Kidney (tissue), 14 donors: Measurements from ENCODE around the gene SDK1. TPM values are rescaled to one million over a fixed set of nuclear protein-coding genes. Genes with fewer than 3 reads are reported as not detected.

Experiments
- DNase-seq, 5 donors: peaks; one replicate each; pipeline ENCODE4 v3.0.0-alpha.2; 2013 to 2020
- FAIRE-seq: peaks from 2 replicates; lab custom pipeline; 2012; peaks lifted over from hg19 to GRCh38; lab: Jason Lieb, UNC
- H3K27ac ChIP-seq, 2 donors: one replicate each; pipeline ENCODE4 v1.7.0; 2013; ENCODE audit warnings: low read depth in 2 of 2, low read length in 2 of 2, inconsistent platforms in 1 of 2
- H3K27me3 ChIP-seq: one replicate; pipeline ENCODE4 v1.7.1; 2013; ENCODE audit warnings: low read length, inconsistent platforms; ENCODE audit not compliant: control insufficient read depth, insufficient read depth
- H3K36me3 ChIP-seq, 3 donors: one replicate each; pipeline versions ENCODE4 v1.7.0 to v1.7.1; 2013; ENCODE audit warnings: low read length in 3 of 3, control low read depth in 1 of 3, inconsistent platforms in 1 of 3; ENCODE audit not compliant: insufficient read depth in 3 of 3, control insufficient read depth in 2 of 3
- H3K4me1 ChIP-seq, 3 donors: one replicate each; pipeline versions ENCODE4 v1.7.0 to v1.7.1; 2013; ENCODE audit warnings: low read length in 3 of 3, inconsistent platforms in 1 of 3, low read depth in 1 of 3; ENCODE audit not compliant: control insufficient read depth in 2 of 3, insufficient read depth in 2 of 3
- H3K4me3 ChIP-seq, 3 donors: one replicate each; pipeline versions ENCODE4 v1.7.0 to v1.8.1; 2013; ENCODE audit warnings: low read length in 3 of 3, control low read depth in 1 of 3, inconsistent platforms in 1 of 3
- H3K9ac ChIP-seq, 3 donors: one replicate each; pipeline versions ENCODE4 v1.7.0 to v1.7.1; 2013; ENCODE audit warnings: low read length in 3 of 3, control low read depth in 1 of 3, inconsistent platforms in 1 of 3
- H3K9me3 ChIP-seq, 3 donors: one replicate each; pipeline versions ENCODE4 v1.7.0 to v1.7.1; 2013; ENCODE audit warnings: low read length in 3 of 3, control low read depth in 1 of 3, inconsistent platforms in 1 of 3; ENCODE audit not compliant: control insufficient read depth in 2 of 3, insufficient read depth in 1 of 3
- CTCF ChIP-seq: IDR thresholded peaks from 3 replicates; pipeline ENCODE4 v1.5.1; 2012; ENCODE audit warnings: mild to moderate bottlenecking, moderate library complexity, borderline replicate concordance; ENCODE audit not compliant: insufficient read depth; ENCODE audit errors: extremely low read depth
- intact Hi-C: fragments of 100-400 bp; cut with DNase I; formaldehyde crosslinking; loops from one replicate; pipeline ENCODE4 v1.11.1; 2022
- polyA plus RNA-seq: library from polyadenylated mRNA; stranded (reverse); fragments of 350-450 nt; fragmentation: Illumina TruSeq; extraction: RNeasy Lipid Tissue Mini Kit (QIAGEN cat#74804); gene quantifications from one replicate; pipeline ENCODE4 v1.2.3, GENCODE V29; 2014; ENCODE audit warnings: low read depth, low replicate concordance; ENCODE audit not compliant: insufficient read depth
- total RNA-seq: library from RNA; stranded (reverse); fragmentation: NEBNext Ultra II Directional; extraction: Animal tissue kit (Norgen Biotek cat#: 25700); gene quantifications from one replicate; pipeline ENCODE4 v1.2.1, GENCODE V29; 2021
- donor health status: control.
- donor health status: control.
- donor health status: control.
- donor health status: control.
- donor health status: control.
- donor health status: DM: yes; HTN: yes; CAD: no.
- donor health status: Normal renal cell carcinoma (clear cell type).

The SDK1 gene
- total and polyA plus RNA-seq, 2 donors from 2014 or later: 2.0 to 38.3 TPM

- Histone ChIP-seq H3K27me3 (no peaks in the 10 kb centered on the region), H3K4me1 (peaks cover 0 to 7% (median 0%) of the 10 kb centered on the region in 3 donors), H3K9me3 (no peaks in the 10 kb centered on the region), H3K27ac (no peak overlapping the region), H3K4me3 (no peak overlapping the region), H3K9ac (no peak overlapping the region), H3K36me3 (peaks cover 0 to 5% (median 0%) of the 10 kb centered on the region in 3 donors)
- no peak for TF ChIP-seq CTCF
- FAIRE-seq (no peak), DNase-seq (no peak)
- intact Hi-C loops: no loop called here
Measured at GRCh38 chr7:4010923-4011656, 710.0 kb downstream of the SDK1 start.

GRCh38 chr7:4013793-4014192 is 712.7 kb downstream of the SDK1 start:
- Histone ChIP-seq H3K9ac (no peak overlapping the region), H3K4me1 (peaks cover 0 to 7% (median 0%) of the 10 kb centered on the region in 3 donors), H3K4me3 (no peak overlapping the region), H3K27ac (peak overlapping the region in 1 of 2 donors; percentile 27), H3K9me3 (no peaks in the 10 kb centered on the region), H3K27me3 (no peaks in the 10 kb centered on the region), H3K36me3 (peaks cover 0 to 5% (median 0%) of the 10 kb centered on the region in 3 donors)
- intact Hi-C loops: no loop called here
- no peak for DNase-seq
- no peak for TF ChIP-seq CTCF
- FAIRE-seq: no peak

GRCh38 chr7:4014346-4015050 is 713.4 kb downstream of the SDK1 start:
- Histone ChIP-seq H3K36me3 (peaks cover 0 to 5% (median 0%) of the 10 kb centered on the region in 3 donors), H3K27me3 (no peaks in the 10 kb centered on the region), H3K9ac (no peak overlapping the region), H3K4me1 (peaks cover 0 to 7% (median 0%) of the 10 kb centered on the region in 3 donors), H3K27ac (peak overlapping the region in 1 of 2 donors; percentile 27), H3K4me3 (no peak overlapping the region), H3K9me3 (no peaks in the 10 kb centered on the region)
- TF ChIP-seq CTCF: no peak
- FAIRE-seq: no peak
- no peak for DNase-seq
- intact Hi-C loops: no loop called here
